GM21381 (cell line): Measurements from ENCODE around the gene DIP2C.
"Not testable (repeated sequence)": the region's sequence is repeated elsewhere in the genome, so short reads cannot be mapped to it uniquely, and the experiment has no call there.

Experiments used
- ATAC-seq: cut with Tn5 transposase; IDR thresholded peaks from one replicate; pipeline ENCODE4 v1.9.1; 2021; ENCODE audit warnings: mild to moderate bottlenecking, moderate library complexity; ENCODE audit not compliant: unreplicated experiment

DIP2C gene

GRCh38 chr10:584497-585290, 104.8 kb downstream of the DIP2C start:
- ATAC-seq: not testable (repeated sequence)

GRCh38 chr10:583433-583832, 106.0 kb downstream of the DIP2C start:
- ATAC-seq: no peak

- ATAC-seq: no peak
Observed at GRCh38 chr10:581776-582330, 107.6 kb downstream of the DIP2C start.

GRCh38 chr10:580778-581177, 108.7 kb downstream of the DIP2C start:
- no peak for ATAC-seq

DNA sequence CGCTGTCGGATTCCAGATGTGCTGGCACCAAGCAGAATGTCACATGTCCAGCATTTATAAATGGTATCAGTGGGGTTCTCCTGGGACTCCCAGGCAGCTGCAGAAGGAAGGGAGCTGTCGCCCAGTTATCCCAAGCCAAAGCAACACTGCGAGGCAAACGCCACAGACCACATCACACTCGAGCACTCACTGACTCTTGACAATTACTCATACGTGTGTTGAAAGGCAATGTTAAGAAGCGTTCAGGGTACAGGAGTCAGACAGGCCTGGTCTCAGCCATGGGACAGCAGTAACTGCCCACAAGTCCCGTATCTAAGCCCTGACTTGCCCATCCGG, 113.4 kb downstream of the DIP2C start:
- no peak for ATAC-seq

DNA sequence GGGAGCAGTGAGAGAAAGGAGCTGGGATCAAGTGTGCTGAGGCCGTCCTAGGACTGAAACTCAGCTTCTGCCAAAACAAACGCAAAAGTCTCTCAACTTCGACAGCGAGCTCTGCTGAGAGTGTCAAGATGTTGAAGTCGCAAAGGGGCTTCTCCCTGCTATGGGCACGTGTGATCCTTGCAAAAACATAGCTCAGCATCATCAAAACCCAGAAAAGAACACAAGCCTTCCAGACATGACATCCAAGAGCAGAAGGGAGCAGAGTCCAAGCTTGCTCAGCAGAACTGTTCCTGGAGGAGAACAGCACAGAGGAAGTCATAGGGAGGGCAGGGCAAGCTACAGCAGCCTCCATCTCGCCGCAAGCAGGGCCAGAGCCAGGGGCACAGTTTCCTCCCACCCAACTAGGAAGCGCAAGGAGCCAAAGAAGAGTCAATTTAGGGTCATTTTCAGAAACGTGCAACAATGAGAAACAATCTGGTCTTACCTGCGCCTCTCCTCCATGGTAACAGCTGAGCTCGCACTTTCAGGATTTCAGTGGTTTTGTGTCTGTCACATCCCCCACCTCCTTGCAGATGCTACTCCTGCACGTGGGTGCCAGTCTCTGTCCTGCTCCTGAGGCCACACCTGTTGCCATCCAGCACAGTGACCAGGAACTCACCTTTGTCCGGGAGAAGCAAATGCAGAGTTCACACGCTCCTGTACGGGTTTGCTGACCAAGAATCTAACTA, 113.9 kb downstream of the DIP2C start:
- no peak for ATAC-seq

- ATAC-seq: no peak
Observed at GRCh38 chr10:572696-573095, 116.8 kb downstream of the DIP2C start.

DNA sequence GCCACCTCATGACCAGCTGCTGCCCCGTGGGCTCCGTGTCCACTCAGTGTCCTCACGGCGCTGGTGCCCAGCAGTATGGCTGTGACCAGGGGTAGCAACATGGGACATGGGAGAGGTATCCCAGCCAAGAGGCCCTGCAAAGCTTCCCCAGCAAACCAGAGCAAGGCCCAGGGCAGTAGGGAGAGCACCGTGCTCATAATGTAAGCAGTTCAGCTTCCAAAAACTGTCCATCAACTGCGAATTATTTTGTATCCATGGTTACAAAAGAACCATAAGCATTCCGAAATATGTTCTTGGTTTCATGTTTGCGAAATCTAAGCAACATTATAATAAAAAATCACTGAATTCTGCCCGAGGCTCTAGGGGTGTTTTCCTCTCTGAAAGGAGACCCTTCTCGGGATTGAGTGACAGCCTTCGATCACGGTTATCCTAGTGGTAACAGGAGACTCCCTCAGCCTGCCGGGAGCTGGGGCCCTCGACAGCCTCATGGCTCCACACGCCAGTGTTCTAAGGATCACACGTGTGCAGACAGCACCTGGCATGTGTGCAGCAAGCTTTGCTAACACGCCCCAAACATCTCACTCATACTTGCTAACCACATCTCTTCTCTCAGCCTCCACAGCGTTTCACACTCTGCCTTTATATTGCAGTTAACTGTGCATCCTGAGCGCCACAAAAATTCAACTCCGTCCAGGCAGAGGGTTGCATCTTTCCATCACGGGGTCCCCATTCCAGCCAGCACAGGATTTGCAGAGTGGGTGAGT, 117.6 kb downstream of the DIP2C start:
- ATAC-seq: no peak

- no peak for ATAC-seq
Observed at GRCh38 chr10:571166-571565, 118.3 kb downstream of the DIP2C start.

GRCh38 chr10:570628-571163, 118.8 kb downstream of the DIP2C start:
- no peak for ATAC-seq

- ATAC-seq: no peak
Observed at GRCh38 chr10:569961-570627, 119.4 kb downstream of the DIP2C start.

- ATAC-seq: no peak
Observed at GRCh38 chr10:568848-569247, 120.6 kb downstream of the DIP2C start.

GRCh38 chr10:567869-568268, 121.6 kb downstream of the DIP2C start:
- ATAC-seq: no peak

DNA sequence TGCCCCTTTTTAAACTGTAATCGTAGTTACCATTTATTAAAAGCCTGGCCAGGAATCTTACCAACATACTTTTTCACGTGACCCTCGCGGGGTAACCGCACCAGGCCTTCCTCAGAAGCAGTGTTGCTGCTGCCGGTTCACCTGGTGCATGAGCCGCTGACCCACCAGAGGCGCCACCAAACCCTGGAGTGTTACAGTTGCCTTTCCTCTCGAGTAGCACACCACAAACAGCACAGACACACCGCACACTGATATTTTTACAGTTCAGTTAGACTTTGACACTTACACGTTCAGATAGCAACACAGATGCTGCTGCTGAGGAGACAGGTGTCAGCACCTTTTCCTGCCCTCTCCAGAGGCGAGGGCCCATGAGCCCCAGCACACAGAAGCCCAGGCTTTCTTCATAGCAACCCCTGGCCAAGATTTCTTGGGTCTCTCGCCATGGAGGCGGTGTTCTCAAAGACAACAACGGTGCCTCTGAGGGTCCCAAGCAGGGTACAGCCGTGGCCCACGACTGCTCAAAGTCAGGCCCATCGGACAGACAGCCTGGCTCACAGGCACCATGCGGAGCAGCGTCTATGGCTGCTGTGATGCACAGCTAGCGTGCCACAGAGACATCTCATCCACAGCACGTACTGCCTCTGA, 123.1 kb downstream of the DIP2C start:
- no peak for ATAC-seq

- ATAC-seq: no peak
Observed at GRCh38 chr10:565676-566075, 123.8 kb downstream of the DIP2C start.

GRCh38 chr10:565146-565545, 124.3 kb downstream of the DIP2C start:
- no peak for ATAC-seq

GRCh38 chr10:563827-564226, 125.6 kb downstream of the DIP2C start:
- no peak for ATAC-seq

GRCh38 chr10:562142-562541, 127.3 kb downstream of the DIP2C start:
- ATAC-seq: no peak

DNA sequence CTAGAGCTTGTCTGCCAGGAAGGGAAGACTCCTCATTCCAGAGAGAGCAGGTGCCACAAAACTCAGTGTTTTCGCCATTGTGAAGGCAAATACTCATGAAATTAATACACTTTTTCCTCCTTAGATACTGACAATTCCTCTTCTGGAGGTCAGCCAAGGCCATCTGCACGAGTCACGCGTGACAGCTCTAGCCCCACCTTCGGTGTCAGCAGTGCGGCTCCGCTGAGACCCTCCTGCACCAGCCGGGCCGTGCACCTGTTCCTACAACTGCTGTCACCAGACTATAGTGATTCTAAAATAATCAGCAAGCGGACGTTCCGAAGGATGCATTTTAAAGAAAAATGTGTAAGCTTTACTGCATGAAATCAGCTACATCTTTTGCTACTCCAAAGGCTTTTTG, 127.7 kb downstream of the DIP2C start:
- ATAC-seq: no peak

GRCh38 chr10:560314-560992, 129.0 kb downstream of the DIP2C start:
- ATAC-seq: no peak
